Gastrocnemius medialis (tissue), 4 donors: ENCODE data around the gene ARID5B. TPM values are rescaled to one million over a fixed set of nuclear protein-coding genes. Genes with fewer than 3 reads are reported as not detected.

Experiments used
- ATAC-seq, 2 donors: fragments of 150-250 bp; one replicate each; pipeline ENCODE4 v1.9.1; 2016
- DNase-seq, 2 donors: peaks; one replicate each; pipeline ENCODE4 v3.0.0-alpha.2; 2019
- H3K27ac ChIP-seq, 4 donors: fragments of 200-600 bp; sonication (generic); 1 replicate in 1 of 4; 2 replicates in 3 of 4; pipeline ENCODE4 v1.5.1; 2016 to 2018; ENCODE audit warnings: mild to moderate bottlenecking in 2 of 4, moderate library complexity in 1 of 4
- H3K27me3 ChIP-seq, 3 donors: fragments of 200-600 bp; sonication (generic) in 2 of 3; 1 replicate in 1 of 3; 2 replicates in 2 of 3; pipeline versions ENCODE4 v1.5.1 to v1.6.0; 2016 to 2019; ENCODE audit warnings: mild to moderate bottlenecking in 1 of 3, moderate library complexity in 1 of 3
- H3K36me3 ChIP-seq, 2 donors: fragments of 200-600 bp; sonication (generic) in 1 of 2; one replicate each; pipeline ENCODE4 v1.5.1; 2017 to 2018
- H3K4me1 ChIP-seq, 2 donors: fragments of 200-600 bp; sonication (generic) in 1 of 2; one replicate each; pipeline ENCODE4 v1.5.1; 2016 to 2017; ENCODE audit warnings: mild to moderate bottlenecking in 2 of 2
- H3K4me3 ChIP-seq, 4 donors: fragments of 200-600 bp; sonication (generic) in 3 of 4; 1 replicate in 1 of 4; 2 replicates in 3 of 4; pipeline ENCODE4 v1.5.1; 2016 to 2019; ENCODE audit warnings: mild to moderate bottlenecking in 2 of 4
- H3K9me3 ChIP-seq, 3 donors: fragments of 200-600 bp; sonication (generic) in 2 of 3; 1 replicate in 1 of 3; 2 replicates in 2 of 3; pipeline ENCODE4 v1.5.1; 2016 to 2019
- POLR2A ChIP-seq, 2 donors: fragments of 450-650 bp; IDR thresholded peaks; one replicate each; pipeline ENCODE4 v1.6.1; 2017; ENCODE audit warnings: antibody characterized with exemption in 2 of 2, mild to moderate bottlenecking in 2 of 2, moderate library complexity in 2 of 2
- in situ Hi-C, 4 donors: fragments of 200-750 bp; cut with MboI; loops; one replicate each; pipeline versions ENCODE4 v1.15.0 to v1.8.0; 2017; ENCODE audit warnings: low sequenced_read_pairs in 4 of 4
- intact Hi-C: fragments of 100-400 bp; cut with DNase I; formaldehyde crosslinking; loops from one replicate; pipeline ENCODE4 v1.15.1; 2023; ENCODE audit warnings: low total_unique reads
- total RNA-seq, 4 donors: library from RNA; depleted of rRNA; stranded (reverse); fragments of >200 nt; gene quantifications; one replicate each; pipeline versions ENCODE4 v1.1.0 to v1.2.3, GENCODE V29; 2016
- TF ChIP-seq, protein P1 (sequence below), 5 experiments: fragments of 450-650 bp in 3 of 5; fragments of 200-600 bp in 2 of 5; sonication (generic) in 2 of 5; IDR thresholded peaks in 4 of 5; conservative IDR thresholded peaks in 1 of 5; 1 replicate in 4 of 5; 2 replicates in 1 of 5; pipeline ENCODE4 v1.5.1; 2016 to 2019; ENCODE audit warnings: antibody characterized with exemption in 5 of 5, mild to moderate bottlenecking in 3 of 5, moderate library complexity in 3 of 5

Gene ARID5B
- total RNA-seq, 4 donors from 2014 or later = 156 to 512 (median 263) TPM

DNA sequence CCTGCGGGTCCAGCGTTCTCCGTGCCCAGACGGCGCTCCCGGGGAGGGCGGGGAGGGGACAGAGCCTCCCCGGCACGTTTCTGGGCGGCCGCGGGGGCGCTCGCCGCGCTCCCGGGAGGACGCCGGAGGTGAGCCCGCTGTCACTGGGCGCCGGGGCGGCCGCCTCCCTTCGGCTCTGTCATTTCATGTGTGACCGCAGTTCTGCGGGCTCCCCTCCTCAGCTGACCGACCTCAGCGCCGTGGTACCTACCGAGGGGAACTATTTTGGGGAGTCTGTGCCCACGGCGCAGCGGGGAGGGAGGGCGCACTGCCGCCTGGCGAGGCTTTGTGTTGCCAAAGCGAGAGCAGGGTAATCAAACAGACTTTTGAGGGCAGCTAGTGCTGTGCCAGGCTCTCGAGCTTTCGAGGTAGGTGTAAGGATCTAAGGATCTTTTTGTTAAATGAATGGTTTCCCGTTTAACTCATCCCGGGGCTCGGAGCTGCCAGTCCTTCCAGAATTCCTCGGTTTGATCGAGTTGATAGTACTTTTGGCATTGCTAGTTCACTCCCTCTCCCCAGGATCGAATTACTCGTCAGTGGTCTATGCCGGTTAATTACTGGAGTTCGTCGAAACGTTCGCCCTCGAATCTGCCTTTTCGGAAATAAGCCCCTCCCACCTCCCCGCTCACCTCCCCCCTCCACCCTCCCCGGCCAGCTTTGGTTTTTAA, 1.9 kb downstream of the ARID5B start:
- H3K27me3 ChIP-seq = no peaks in the 10 kb centered on the region
- H3K4me3 ChIP-seq = peak overlapping the region; percentile 76 to 91 (median 89)
- in situ Hi-C loops = loop anchor here in 2 of 4 donors (5.0 to 10.0 kb wide), 2 partner anchors 121 to 139 kb away; no protein-coding TSS in a partner anchor
- ATAC-seq = peak; percentile 44 to 56
- DNase-seq = peak; percentile 13 to 34
- no peaks in the 10 kb centered on the region for H3K9me3 ChIP-seq
- intact Hi-C loops = loop anchor here (2.0 to 10.0 kb wide), 4 partner anchors 69 to 901 kb away; partner anchors contain the start of gene ADO
- peaks cover 27 to 37% of the 10 kb centered on the region in 2 donors for H3K4me1 ChIP-seq
- no peaks in the 10 kb centered on the region for H3K36me3 ChIP-seq
- TF ChIP-seq, protein P1, sequence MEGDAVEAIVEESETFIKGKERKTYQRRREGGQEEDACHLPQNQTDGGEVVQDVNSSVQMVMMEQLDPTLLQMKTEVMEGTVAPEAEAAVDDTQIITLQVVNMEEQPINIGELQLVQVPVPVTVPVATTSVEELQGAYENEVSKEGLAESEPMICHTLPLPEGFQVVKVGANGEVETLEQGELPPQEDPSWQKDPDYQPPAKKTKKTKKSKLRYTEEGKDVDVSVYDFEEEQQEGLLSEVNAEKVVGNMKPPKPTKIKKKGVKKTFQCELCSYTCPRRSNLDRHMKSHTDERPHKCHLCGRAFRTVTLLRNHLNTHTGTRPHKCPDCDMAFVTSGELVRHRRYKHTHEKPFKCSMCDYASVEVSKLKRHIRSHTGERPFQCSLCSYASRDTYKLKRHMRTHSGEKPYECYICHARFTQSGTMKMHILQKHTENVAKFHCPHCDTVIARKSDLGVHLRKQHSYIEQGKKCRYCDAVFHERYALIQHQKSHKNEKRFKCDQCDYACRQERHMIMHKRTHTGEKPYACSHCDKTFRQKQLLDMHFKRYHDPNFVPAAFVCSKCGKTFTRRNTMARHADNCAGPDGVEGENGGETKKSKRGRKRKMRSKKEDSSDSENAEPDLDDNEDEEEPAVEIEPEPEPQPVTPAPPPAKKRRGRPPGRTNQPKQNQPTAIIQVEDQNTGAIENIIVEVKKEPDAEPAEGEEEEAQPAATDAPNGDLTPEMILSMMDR (IDR thresholded peaks at IDR 0.05 in 4 of 5, conservative IDR thresholded peaks at IDR 0.05 in 1 of 5) = peak in 3 of 5 experiments; percentile 13 to 38 (median 31)
- peak; percentile 49 to 63 for TF ChIP-seq POLR2A (IDR thresholded peaks at IDR 0.05)
- H3K27ac ChIP-seq = peak overlapping the region; percentile 90 to 97 (median 94)

DNA sequence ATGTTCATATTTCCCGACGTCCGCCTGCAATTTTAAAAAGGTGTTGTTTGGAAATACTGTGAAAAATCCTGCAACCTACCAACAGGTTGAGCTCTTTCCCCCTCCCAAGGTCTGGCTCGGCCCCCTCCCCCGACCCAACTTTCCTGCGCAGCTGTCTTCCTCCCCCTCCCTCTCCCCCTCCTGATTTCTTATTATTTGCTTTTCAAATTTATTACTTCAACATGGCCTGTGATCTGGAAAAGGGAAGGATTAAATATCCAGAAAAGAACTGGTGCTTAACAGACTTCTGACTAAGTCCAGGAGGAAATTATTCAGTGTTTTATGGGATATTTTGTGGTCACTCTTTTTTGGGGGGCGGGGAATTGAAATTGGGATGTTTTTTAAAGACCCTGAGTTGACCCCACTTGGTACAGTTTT, 2.4 kb downstream of the ARID5B start:
- no peak for DNase-seq
- Histone ChIP-seq H3K36me3 (no peaks in the 10 kb centered on the region), H3K4me1 (peaks cover 24 to 32% of the 10 kb centered on the region in 2 donors), H3K4me3 (peak overlapping the region; percentile 76 to 91 (median 89)), H3K27me3 (no peaks in the 10 kb centered on the region), H3K27ac (peak overlapping the region; percentile 90 to 97 (median 94)), H3K9me3 (no peaks in the 10 kb centered on the region)
- TF ChIP-seq, protein P1 (IDR thresholded peaks at IDR 0.05 in 4 of 5, conservative IDR thresholded peaks at IDR 0.05 in 1 of 5) = no peak
- no peak for TF ChIP-seq POLR2A (IDR thresholded peaks at IDR 0.05)
- intact Hi-C loops = loop anchor here (2.0 to 10.0 kb wide), 4 partner anchors 68 to 901 kb away; partner anchors contain the start of gene ADO
- in situ Hi-C loops = loop anchor here in 2 of 4 donors (5.0 to 10.0 kb wide), 2 partner anchors 121 to 138 kb away; no protein-coding TSS in a partner anchor
- ATAC-seq = no peak

DNA sequence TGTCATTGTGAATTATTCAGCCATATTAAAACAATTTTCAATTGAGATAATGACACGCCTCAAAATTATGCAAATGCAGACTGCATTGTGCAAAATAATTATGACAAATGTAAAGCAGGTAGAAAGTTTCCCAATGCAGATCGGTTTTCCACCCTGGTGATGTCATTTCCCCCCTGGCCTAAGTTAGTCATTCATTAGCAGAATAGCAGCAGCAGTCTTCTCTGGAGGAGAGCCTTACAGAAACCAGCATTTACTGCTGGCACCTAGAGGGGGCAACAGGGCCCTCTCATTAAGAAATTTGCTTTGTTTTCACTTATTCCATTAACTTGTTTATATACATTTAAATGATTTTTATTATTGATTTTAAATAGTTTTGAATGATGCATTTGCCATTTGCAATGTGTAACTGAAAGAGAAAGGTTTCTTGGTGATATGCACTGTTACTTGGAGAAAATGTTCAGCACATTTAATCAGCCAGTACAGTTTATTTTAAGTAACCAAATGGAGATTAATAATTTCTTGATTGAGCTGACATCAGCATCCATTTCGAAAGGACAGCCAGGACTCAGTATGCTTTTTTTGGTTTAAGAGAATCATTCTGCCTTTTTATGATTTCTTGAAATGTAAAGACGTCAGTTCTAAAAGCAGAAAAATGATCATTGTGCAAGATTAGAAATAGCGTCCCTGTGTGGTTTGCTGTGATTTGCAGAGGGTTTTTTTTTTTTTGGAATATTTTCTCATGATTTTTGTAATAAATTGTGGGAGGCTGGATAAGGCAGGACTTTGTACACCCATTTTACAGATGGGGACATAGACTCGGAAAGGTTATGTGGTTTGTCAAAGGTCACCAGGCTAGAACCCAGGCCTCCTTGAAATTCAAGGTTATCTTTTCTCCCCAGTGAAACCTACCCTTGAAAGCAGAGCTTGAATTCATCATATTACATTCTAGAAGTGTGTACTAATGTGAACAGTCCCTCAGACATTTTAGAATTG, 3.5 kb downstream of the ARID5B start:
- intact Hi-C loops = loop anchor here (5.0 to 10.0 kb wide), 3 partner anchors 67 to 900 kb away; partner anchors contain the start of gene ADO
- H3K4me3 ChIP-seq = no peak overlapping the region
- H3K36me3 ChIP-seq = no peaks in the 10 kb centered on the region
- H3K27me3 ChIP-seq = no peaks in the 10 kb centered on the region
- ATAC-seq (no peak), DNase-seq (no peak)
- no peaks in the 10 kb centered on the region for H3K9me3 ChIP-seq
- peaks cover 15 to 21% of the 10 kb centered on the region in 2 donors for H3K4me1 ChIP-seq
- TF ChIP-seq, protein P1 (IDR thresholded peaks at IDR 0.05 in 4 of 5, conservative IDR thresholded peaks at IDR 0.05 in 1 of 5) = no peak
- TF ChIP-seq POLR2A (IDR thresholded peaks at IDR 0.05) = no peak
- in situ Hi-C loops = loop anchor here in 2 of 4 donors (5.0 to 10.0 kb wide), 2 partner anchors 120 to 137 kb away; no protein-coding TSS in a partner anchor
- peak overlapping the region; percentile 90 to 97 (median 94) for H3K27ac ChIP-seq

DNA sequence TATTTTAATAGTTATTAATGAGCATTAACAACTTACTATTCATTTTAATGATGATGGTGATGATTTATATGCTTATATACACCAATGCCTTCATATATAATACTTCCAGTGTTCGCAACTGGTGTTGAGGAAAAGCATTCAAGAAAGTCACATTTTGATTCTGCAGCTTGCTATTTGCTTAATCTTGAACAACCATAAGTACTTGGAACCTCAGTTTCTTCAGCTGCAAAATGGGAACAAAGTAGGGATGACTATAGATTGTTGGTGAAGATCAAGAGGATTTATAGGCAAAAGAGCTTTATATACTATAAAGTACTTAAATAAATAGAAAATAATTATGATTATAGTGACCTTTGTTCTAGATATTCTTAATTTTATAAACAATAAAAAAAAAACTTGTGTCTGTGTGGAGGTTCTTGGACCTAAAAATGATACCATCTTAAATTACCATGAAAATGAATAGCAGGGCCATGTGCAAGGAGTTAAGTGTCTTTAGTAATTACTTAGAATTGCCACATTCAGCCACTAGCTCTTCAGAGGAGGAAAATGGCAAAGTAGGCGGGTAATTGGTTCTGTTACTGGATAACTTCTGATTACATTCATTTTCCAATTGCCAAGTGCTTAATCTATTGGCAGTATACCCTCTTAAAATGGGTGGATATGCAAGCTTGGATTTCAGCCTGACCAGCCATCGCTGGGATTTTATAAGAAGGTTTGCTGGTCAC, 4.5 kb downstream of the ARID5B start:
- H3K27ac ChIP-seq = no peak overlapping the region

More for the DNA sequence above, 4.5 kb downstream of the ARID5B start:
- peaks cover 15% of the 10 kb centered on the region in 2 donors for H3K4me1 ChIP-seq
- no peak for ATAC-seq
- H3K9me3 ChIP-seq = no peaks in the 10 kb centered on the region
- TF ChIP-seq POLR2A (IDR thresholded peaks at IDR 0.05) = no peak
- TF ChIP-seq, protein P1 (IDR thresholded peaks at IDR 0.05 in 4 of 5, conservative IDR thresholded peaks at IDR 0.05 in 1 of 5) = no peak
- no peaks in the 10 kb centered on the region for H3K27me3 ChIP-seq
- intact Hi-C loops (loop anchor here (10.0 kb wide), 1 partner anchor 899 kb away; the partner anchor contains the start of gene ADO), in situ Hi-C loops (loop anchor here in 1 of 4 donors (10.0 kb wide), 1 partner anchor 119 kb away; no protein-coding TSS in a partner anchor)
- H3K4me3 ChIP-seq = no peak overlapping the region
- DNase-seq = no peak
- no peaks in the 10 kb centered on the region for H3K36me3 ChIP-seq
